C4-2B (cell line): ENCODE measurements around the gene GRB2.
"Not testable (repeated sequence)": the region's sequence is repeated elsewhere in the genome, so short reads cannot be mapped to it uniquely, and the experiment has no call there.

Experiments used
- H3K27ac ChIP-seq: fragments of 450-650 bp; 2 replicates; pipeline ENCODE4 v1.5.1; 2017
- CTCF ChIP-seq: fragments of 450-650 bp; conservative IDR thresholded peaks from 2 replicates; pipeline ENCODE4 v1.5.1; 2017; ENCODE audit warnings: mild to moderate bottlenecking
- ZFX ChIP-seq: fragments of 450-650 bp; IDR thresholded peaks from 2 replicates; pipeline ENCODE4 v1.6.1; 2017

The GRB2 gene

GRCh38 chr17:75380315-75380714 is 25.2 kb downstream of the GRB2 start:
- no peak for TF ChIP-seq CTCF
- TF ChIP-seq ZFX: no peak
- no peak overlapping the region for H3K27ac ChIP-seq

DNA sequence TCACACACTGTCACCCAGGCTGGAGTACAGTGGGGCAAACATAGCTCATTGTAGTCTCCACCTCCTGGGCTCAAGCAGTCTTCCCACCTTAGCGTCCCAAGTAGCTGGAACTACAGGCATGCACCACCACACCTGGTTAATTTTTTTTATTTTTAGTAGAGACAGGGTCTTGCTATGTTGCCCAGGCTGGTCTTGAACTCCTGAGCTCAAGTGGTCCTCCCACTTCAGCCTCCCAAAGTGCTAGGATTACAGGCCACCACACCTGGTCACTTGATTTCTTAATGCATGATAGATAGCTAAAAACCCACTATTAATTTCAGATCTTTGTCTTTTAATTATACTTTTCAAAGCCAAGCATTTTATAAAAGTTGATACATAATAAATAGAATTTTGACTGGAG is 26.1 kb downstream of the GRB2 start:
- not testable (repeated sequence) for H3K27ac ChIP-seq

GRCh38 chr17:75373280-75373679 is 32.2 kb downstream of the GRB2 start:
- H3K27ac ChIP-seq: no peak overlapping the region
- no peak for TF ChIP-seq CTCF
- TF ChIP-seq ZFX: no peak

GRCh38 chr17:75371981-75372380 is 33.5 kb downstream of the GRB2 start:
- TF ChIP-seq CTCF (no peak), ZFX (no peak)
- no peak overlapping the region for H3K27ac ChIP-seq

GRCh38 chr17:75371339-75371738 is 34.1 kb downstream of the GRB2 start:
- no peak overlapping the region for H3K27ac ChIP-seq
- TF ChIP-seq CTCF: no peak
- TF ChIP-seq ZFX: no peak

DNA sequence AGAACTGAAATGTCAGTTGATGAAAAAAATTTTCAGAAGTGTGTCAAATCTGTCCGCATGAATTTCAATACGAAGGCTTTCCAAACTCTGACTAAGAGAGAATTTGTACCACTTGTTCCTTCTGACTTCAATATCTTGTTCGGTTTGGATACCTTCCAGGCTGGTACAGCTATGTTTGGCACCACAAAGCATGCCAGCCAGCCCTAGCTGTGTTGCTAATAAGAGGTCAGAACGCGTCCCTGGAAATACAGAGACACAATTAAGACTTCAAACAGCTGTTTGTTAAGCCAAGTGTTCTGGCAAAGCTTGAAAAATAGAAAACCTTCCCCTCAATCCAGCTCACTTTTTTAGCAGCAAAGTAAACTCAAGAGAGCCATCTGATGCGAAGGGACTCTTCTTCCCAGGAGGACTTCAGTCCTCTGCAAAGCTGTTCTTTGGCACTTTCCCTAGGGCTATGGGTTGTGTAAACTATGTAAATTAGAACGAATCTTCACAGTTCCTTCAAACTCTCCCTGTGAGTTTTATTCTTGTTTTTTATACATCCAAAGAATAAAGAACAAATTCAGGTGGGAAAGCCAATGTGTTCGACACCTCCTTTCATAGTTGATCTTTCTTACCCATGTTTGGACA is 35.1 kb downstream of the GRB2 start:
- H3K27ac ChIP-seq: no peak overlapping the region
- TF ChIP-seq CTCF: no peak

GRCh38 chr17:75367838-75368789 is 37.4 kb downstream of the GRB2 start:
- not testable (repeated sequence) for H3K27ac ChIP-seq

DNA sequence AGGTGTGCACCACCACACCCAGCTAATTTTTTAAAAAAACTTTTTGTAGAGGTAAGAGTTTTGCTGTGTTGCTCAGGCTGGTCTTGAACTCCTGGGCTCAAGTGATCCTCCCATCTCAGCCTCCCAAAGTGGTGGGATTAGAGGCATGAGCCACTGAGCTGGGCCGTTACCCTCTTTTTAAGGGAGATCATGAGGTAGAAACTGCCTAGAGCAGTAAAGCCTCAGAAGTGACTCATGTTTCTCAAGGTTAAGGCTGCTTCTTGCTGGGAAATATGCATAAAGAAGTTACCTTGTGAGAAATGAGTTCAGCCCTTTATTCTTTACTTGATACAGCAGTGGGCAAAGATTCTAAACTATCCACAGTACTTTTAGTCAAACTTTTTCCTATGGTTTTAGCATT is 38.2 kb downstream of the GRB2 start:
- TF ChIP-seq ZFX: no peak
- TF ChIP-seq CTCF: no peak
- H3K27ac ChIP-seq: no peak overlapping the region; the same call in 1 of the 2 replicates
